Mesodermal cell (in vitro differentiated cells): Measurements from ENCODE around the gene KLHL7.
"Not testable (repeated sequence)": the region's sequence is repeated elsewhere in the genome, so short reads cannot be mapped to it uniquely, and the experiment has no call there.

ENCODE experiments used
- H3K27ac ChIP-seq: 2 replicates; pipeline ENCODE4 v1.7.0; 2013; ENCODE audit warnings: mild to moderate bottlenecking, low read depth, low read length, moderate library complexity; ENCODE audit not compliant: severe bottlenecking
- H3K36me3 ChIP-seq: 2 replicates; pipeline ENCODE4 v1.7.1; 2013; ENCODE audit warnings: mild to moderate bottlenecking, low read length, moderate library complexity; ENCODE audit not compliant: control insufficient read depth, insufficient read depth
- H3K4me1 ChIP-seq: one replicate; pipeline ENCODE4 v1.7.1; 2013; ENCODE audit warnings: mild to moderate bottlenecking, low read length; ENCODE audit not compliant: insufficient read depth, control insufficient read depth, poor library complexity, severe bottlenecking
- H3K4me3 ChIP-seq: 2 replicates; pipeline ENCODE4 v1.7.0; 2013; ENCODE audit warnings: low read length, control low read depth, mild to moderate bottlenecking; ENCODE audit not compliant: insufficient read depth, poor library complexity, severe bottlenecking; ENCODE audit errors: extremely low read depth
- H3K9me3 ChIP-seq: 2 replicates; pipeline ENCODE4 v1.7.1; 2013; ENCODE audit warnings: mild to moderate bottlenecking, low read length, moderate library complexity; ENCODE audit not compliant: control insufficient read depth
- WGBS, 2 experiments: methylation state at CpG; one replicate each; pipeline ENCODE4 v1.1.5; 2013; ENCODE audit warnings: missing lambda C conversion rate in 2 of 2; ENCODE audit not compliant: insufficient coverage in 2 of 2; 5-methylcytosine and 5-hydroxymethylcytosine counted together

KLHL7 gene

GRCh38 chr7:23131799-23132198 lies 26.2 kb downstream of the KLHL7 start:
- not testable (repeated sequence) for H3K4me3 ChIP-seq, H3K9me3 ChIP-seq, H3K27ac ChIP-seq, H3K4me1 ChIP-seq
- H3K36me3 ChIP-seq: peaks cover 34% of the 10 kb centered on the region
- no CpG with 5 or more reads among the region's 2 CpGs for WGBS, 2 experiments

GRCh38 chr7:23133797-23134196 lies 28.2 kb downstream of the KLHL7 start:
- Histone ChIP-seq H3K4me1 (no peaks in the 10 kb centered on the region), H3K27ac (no peak overlapping the region), H3K36me3 (peaks cover 17% of the 10 kb centered on the region), H3K4me3 (no peak overlapping the region), H3K9me3 (no peaks in the 10 kb centered on the region)

GRCh38 chr7:23135755-23136154 lies 30.2 kb downstream of the KLHL7 start:
- H3K36me3 ChIP-seq: peaks cover 9% of the 10 kb centered on the region
- no peak overlapping the region for H3K27ac ChIP-seq
- no CpG with 5 or more reads among the region's 1 CpG for WGBS, 2 experiments
- no peak overlapping the region for H3K4me3 ChIP-seq
- H3K9me3 ChIP-seq: no peaks in the 10 kb centered on the region
- H3K4me1 ChIP-seq: no peaks in the 10 kb centered on the region

- Histone ChIP-seq H3K9me3 (no peaks in the 10 kb centered on the region), H3K27ac (no peak overlapping the region), H3K36me3 (peaks cover 10% of the 10 kb centered on the region), H3K4me3 (no peak overlapping the region), H3K4me1 (no peaks in the 10 kb centered on the region)
- WGBS, 2 experiments: 88 to 100% methylated on average over 1 of the region's 1 CpG
These were observed 30.6 kb downstream of the KLHL7 start for GRCh38 chr7:23136216-23136615.

GRCh38 chr7:23157679-23158078 lies 52.1 kb downstream of the KLHL7 start:
- Histone ChIP-seq H3K4me1 (no peaks in the 10 kb centered on the region), H3K27ac (no peak overlapping the region), H3K9me3 (no peaks in the 10 kb centered on the region), H3K4me3 (no peak overlapping the region), H3K36me3 (peaks cover 28% of the 10 kb centered on the region)
- 70 to 73% methylated on average over 6 of the region's 6 CpGs for WGBS, 2 experiments

GRCh38 chr7:23158546-23158945 lies 53.0 kb downstream of the KLHL7 start:
- WGBS, 2 experiments: 100% methylated on average over 1 of the region's 2 CpGs; no CpG with 5 or more reads in 1 of the 2 experiments
- H3K4me1 ChIP-seq: no peaks in the 10 kb centered on the region
- peaks cover 19% of the 10 kb centered on the region for H3K36me3 ChIP-seq
- no peaks in the 10 kb centered on the region for H3K9me3 ChIP-seq
- H3K27ac ChIP-seq: no peak overlapping the region
- H3K4me3 ChIP-seq: no peak overlapping the region

- 100% methylated on average over 1 of the region's 1 CpG for WGBS, 2 experiments
- H3K9me3 ChIP-seq: no peaks in the 10 kb centered on the region
- H3K4me1 ChIP-seq: no peaks in the 10 kb centered on the region
- H3K36me3 ChIP-seq: peaks cover 14% of the 10 kb centered on the region
- H3K4me3 ChIP-seq: no peak overlapping the region
- no peak overlapping the region for H3K27ac ChIP-seq
These were observed 55.9 kb downstream of the KLHL7 start for GRCh38 chr7:23161482-23161881.

GRCh38 chr7:23164846-23165245 lies 59.3 kb downstream of the KLHL7 start:
- WGBS, 2 experiments: 88 to 100% methylated on average over 1 to 2 of the region's 3 CpGs
- Histone ChIP-seq H3K9me3 (no peaks in the 10 kb centered on the region), H3K4me1 (no peaks in the 10 kb centered on the region), H3K4me3 (no peak overlapping the region), H3K27ac (no peak overlapping the region), H3K36me3 (peaks cover 10% of the 10 kb centered on the region)

GRCh38 chr7:23165316-23165715 lies 59.7 kb downstream of the KLHL7 start:
- peaks cover 10% of the 10 kb centered on the region for H3K36me3 ChIP-seq
- no peak overlapping the region for H3K4me3 ChIP-seq
- H3K4me1 ChIP-seq: no peaks in the 10 kb centered on the region
- no peak overlapping the region for H3K27ac ChIP-seq
- no CpG with 5 or more reads among the region's 1 CpG for WGBS, 2 experiments
- H3K9me3 ChIP-seq: no peaks in the 10 kb centered on the region

- Histone ChIP-seq H3K36me3 (peaks cover 16% of the 10 kb centered on the region), H3K4me1 (no peaks in the 10 kb centered on the region), H3K27ac (no peak overlapping the region), H3K9me3 (no peaks in the 10 kb centered on the region), H3K4me3 (no peak overlapping the region)
- WGBS, 2 experiments: 100% methylated on average over 2 of the region's 5 CpGs
These were observed 62.1 kb downstream of the KLHL7 start for GRCh38 chr7:23167691-23168090.

GRCh38 chr7:23168111-23168885 lies 62.7 kb downstream of the KLHL7 start:
- H3K27ac ChIP-seq: no peak overlapping the region
- 96 to 98% methylated on average over 4 of the region's 8 CpGs for WGBS, 2 experiments

More at GRCh38 chr7:23168111-23168885, 62.7 kb downstream of the KLHL7 start:
- Histone ChIP-seq H3K4me3 (no peak overlapping the region), H3K36me3 (peaks cover 16% of the 10 kb centered on the region), H3K9me3 (no peaks in the 10 kb centered on the region), H3K4me1 (no peaks in the 10 kb centered on the region)
